GM19238 (cell line): ENCODE data around the gene E2F1.
"Not testable (repeated sequence)": the region's sequence is repeated elsewhere in the genome, so short reads cannot be mapped to it uniquely, and the experiment has no call there.

Experiments
- DNase-seq: peaks from one replicate; pipeline ENCODE4 v3.0.0; 2011; ENCODE audit warnings: low spot score; ENCODE audit not compliant: insufficient read length

E2F1 gene

DNA sequence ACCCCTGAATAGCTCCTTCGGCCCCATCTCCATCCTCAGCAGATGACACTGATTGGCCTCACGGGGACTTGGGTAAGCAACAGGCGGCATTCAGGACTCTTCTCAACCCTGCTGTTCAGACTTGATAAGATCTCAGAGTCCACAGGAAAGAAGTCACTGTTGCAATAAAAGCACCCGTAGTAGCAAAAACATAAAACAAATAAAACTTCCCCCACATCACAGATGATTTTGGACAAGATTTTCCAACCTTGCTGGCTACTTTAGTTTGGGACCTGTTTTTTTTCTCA lies 41.2 kb downstream of the E2F1 start:
- DNase-seq: no peak

GRCh38 chr20:33644313-33645071 lies 41.7 kb downstream of the E2F1 start:
- DNase-seq: no peak

- no peak for DNase-seq
Measured at GRCh38 chr20:33640287-33640686, 45.9 kb downstream of the E2F1 start.

DNA sequence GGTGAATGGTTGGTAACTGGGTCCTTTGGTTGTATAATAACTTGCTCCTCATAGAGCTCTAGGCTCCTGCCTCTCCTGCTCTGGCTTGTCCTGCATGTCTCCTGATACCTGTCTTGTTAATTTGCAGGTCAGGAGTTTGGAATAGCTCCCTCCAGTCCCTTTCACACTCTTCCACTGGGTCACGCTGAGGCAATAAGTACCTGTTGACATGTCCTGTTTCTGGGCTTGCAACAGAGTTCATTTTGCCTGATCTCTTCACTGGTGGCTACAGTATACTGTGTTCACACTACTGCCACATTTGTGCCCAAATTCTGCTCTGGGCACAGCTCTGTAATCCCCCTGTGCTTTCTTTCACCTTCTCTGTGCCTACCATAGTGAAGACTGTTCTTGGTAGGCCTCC lies 49.4 kb downstream of the E2F1 start:
- no peak for DNase-seq

GRCh38 chr20:33635341-33635740 lies 50.8 kb downstream of the E2F1 start:
- DNase-seq: no peak

DNA sequence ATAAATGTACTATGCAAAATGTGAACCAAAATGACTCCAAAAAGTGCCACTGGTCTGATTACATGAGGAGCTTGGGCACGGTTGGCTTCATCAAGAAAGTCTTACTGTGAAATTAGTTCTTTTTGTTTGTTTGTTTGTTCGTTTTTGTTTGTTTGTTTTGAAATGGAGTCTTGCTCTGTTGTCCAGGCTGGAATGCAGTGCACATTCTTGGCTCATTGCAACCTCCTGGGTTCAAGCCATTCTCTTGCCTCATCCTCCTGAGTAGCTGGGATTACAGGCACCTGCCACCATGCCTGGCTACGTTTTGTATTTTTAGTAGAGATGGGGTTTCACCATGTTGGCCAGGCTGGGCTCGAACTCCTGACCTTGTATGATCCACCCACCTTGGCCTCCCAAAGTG lies 54.3 kb downstream of the E2F1 start:
- not testable (repeated sequence) for DNase-seq

DNA sequence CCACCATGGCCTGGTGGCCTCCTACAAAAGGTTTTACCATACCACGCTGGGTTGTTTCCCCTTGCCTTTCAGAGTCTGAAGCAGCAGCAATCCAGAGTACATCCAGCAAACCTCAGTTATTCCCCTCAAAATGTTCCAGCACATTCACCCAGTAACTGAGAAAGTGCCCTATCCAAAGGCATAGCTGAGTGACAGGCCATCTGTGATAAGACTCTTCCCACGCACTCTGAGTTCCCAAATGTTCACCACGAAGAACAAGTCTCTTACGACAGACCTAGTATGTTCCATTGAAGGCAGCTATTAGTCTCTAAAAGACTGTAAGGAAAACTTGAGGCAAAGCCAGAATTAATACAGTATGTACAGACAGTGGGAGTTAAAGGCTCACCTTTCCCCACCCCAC lies 55.7 kb downstream of the E2F1 start:
- DNase-seq: no peak

- no peak for DNase-seq
Measured at GRCh38 chr20:33629979-33630378, 56.2 kb downstream of the E2F1 start.

- DNase-seq: no peak
Measured at GRCh38 chr20:33629533-33629932, 56.7 kb downstream of the E2F1 start.

DNA sequence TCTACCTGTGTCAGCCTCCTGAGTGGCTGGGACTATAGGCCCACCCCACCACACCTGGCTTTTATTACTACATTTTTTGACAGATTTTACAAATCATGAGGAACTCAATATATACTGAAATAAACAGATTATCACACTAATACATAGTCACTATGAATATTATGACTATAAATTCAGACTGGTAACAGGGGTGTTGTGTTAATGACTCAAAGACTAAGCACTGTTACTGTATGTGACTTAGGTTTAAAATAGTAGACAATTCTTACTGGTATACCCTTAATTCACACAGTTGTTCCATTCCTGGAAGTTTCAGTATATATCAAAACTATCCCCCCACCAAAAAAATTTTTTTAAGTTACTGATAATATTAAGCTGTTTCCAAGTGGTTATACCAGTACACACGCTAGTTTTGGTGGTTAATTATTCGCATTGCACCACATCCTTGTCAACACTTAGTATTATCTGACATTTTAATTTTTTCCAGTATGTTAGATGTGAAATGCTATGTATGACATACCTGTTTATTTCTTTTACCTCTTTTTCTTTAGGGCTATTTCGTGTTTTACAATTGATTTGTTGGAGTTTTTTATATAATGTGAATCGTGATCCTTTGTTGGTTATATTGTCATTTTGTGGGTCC lies 58.5 kb downstream of the E2F1 start:
- no peak for DNase-seq

DNA sequence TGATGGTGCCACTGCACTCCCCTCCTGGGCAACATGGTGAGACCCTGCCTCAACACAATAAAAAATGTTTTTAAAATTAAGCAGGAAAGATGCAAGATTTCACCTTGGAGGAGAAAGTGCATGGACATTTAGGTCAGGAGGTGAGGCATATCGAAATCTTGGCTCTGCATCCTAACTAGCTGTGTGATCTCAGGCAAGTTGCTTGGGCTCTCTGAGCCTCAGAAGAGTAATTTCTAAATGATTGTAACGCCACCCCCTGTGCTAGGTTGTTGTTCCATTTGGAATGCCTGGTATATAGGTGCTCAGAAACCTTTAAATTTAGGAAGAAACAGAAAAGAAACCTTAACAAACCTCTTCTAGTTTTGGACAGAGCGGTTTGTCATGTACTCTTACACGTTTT lies 60.0 kb downstream of the E2F1 start:
- DNase-seq: no peak
